Smooth muscle cell (in vitro differentiated cells): ENCODE measurements around the gene HAPLN1. TPM values are rescaled to one million over a fixed set of nuclear protein-coding genes. Genes with fewer than 3 reads are reported as not detected.

Source experiments
- DNase-seq: peaks from one replicate; lab custom pipeline; 2025; ENCODE audit not compliant: unreplicated experiment; lab: John Stamatoyannopoulos, UW
- H2AFZ ChIP-seq: fragments of 200-600 bp; sonication (generic); 2 replicates; pipeline ENCODE4 v1.6.0; 2016; ENCODE audit warnings: antibody characterized with exemption, low read depth, mild to moderate bottlenecking
- H3F3A ChIP-seq: fragments of 200-600 bp; sonication (generic); 2 replicates; pipeline ENCODE4 v1.6.0; 2017; ENCODE audit warnings: antibody characterized with exemption, low read depth
- H3K27ac ChIP-seq: fragments of 200-600 bp; sonication (generic); 2 replicates; pipeline ENCODE4 v1.5.1; 2016; ENCODE audit warnings: low read depth, mild to moderate bottlenecking
- H3K27me3 ChIP-seq: fragments of 200-600 bp; sonication (generic); 2 replicates; pipeline ENCODE4 v1.6.1; 2016; ENCODE audit warnings: low read depth, mild to moderate bottlenecking
- H3K36me3 ChIP-seq: fragments of 200-600 bp; sonication (generic); 2 replicates; pipeline ENCODE4 v1.5.1; 2016; ENCODE audit warnings: low read depth
- H3K4me1 ChIP-seq: fragments of 200-600 bp; sonication (generic); 2 replicates; pipeline ENCODE4 v1.5.1; 2016; ENCODE audit warnings: low read depth
- H3K4me2 ChIP-seq: fragments of 200-600 bp; sonication (generic); 2 replicates; pipeline ENCODE4 v1.6.0; 2016; ENCODE audit warnings: mild to moderate bottlenecking
- H3K4me3 ChIP-seq: fragments of 200-600 bp; sonication (generic); 2 replicates; pipeline ENCODE4 v1.5.1; 2016; ENCODE audit warnings: mild to moderate bottlenecking
- H3K79me2 ChIP-seq: fragments of 200-600 bp; sonication (generic); 2 replicates; pipeline ENCODE4 v1.6.0; 2016; ENCODE audit warnings: low read depth, mild to moderate bottlenecking
- H3K9ac ChIP-seq: fragments of 200-600 bp; sonication (generic); 2 replicates; pipeline ENCODE4 v1.6.0; 2016; ENCODE audit warnings: low read depth
- H3K9me3 ChIP-seq: fragments of 200-600 bp; sonication (generic); replicated peaks from 2 replicates; pipeline ENCODE4 v1.5.1; 2016; ENCODE audit warnings: low read depth
- H4K20me1 ChIP-seq: fragments of 200-600 bp; sonication (generic); 2 replicates; pipeline ENCODE4 v1.6.0; 2016; ENCODE audit warnings: low read depth
- CTCF ChIP-seq: fragments of 200-600 bp; sonication (generic); IDR thresholded peaks from 2 replicates; pipeline ENCODE4 v1.5.1; 2017; ENCODE audit warnings: borderline replicate concordance, mild to moderate bottlenecking, antibody characterized with exemption; ENCODE audit not compliant: insufficient read depth, poor library complexity, severe bottlenecking
- WGBS: methylation state at CpG from one replicate; pipeline ENCODE4 v1.1.7; 2016; ENCODE audit warnings: low lambda C conversion rate; 5-methylcytosine and 5-hydroxymethylcytosine counted together
- polyA plus RNA-seq: library from polyadenylated mRNA; unstranded; fragments of >200 nt; fragmentation: Nextera tagmentation; extraction: Ambion mirVana; gene quantifications from 2 replicates; pipeline ENCODE4 v1.2.1, GENCODE V29; 2016
- total RNA-seq: library from RNA; depleted of rRNA; stranded (reverse); fragments of >200 nt; gene quantifications from 2 replicates; pipeline ENCODE4 v1.2.3, GENCODE V29; 2014

Gene HAPLN1
- total and polyA plus RNA-seq, 2 experiments from 2014 or later: 69.8 to 119 TPM

GRCh38 chr5:83632874-83633273 is 87.8 kb downstream of the HAPLN1 start:
- H3K79me2 ChIP-seq: no peaks in the 10 kb centered on the region
- no peaks in the 10 kb centered on the region for H3K9me3 ChIP-seq
- H4K20me1 ChIP-seq: no peaks in the 10 kb centered on the region
- H3K9ac ChIP-seq: no peak overlapping the region
- peaks cover 29% of the 10 kb centered on the region for H3K4me1 ChIP-seq
- 6% methylated on average over 4 of the region's 4 CpGs for WGBS
- H3K4me2 ChIP-seq: peak overlapping the region; percentile 19
- peak overlapping the region; percentile 56 for H3K27ac ChIP-seq
- TF ChIP-seq CTCF: no peak
- no peak overlapping the region for H2AFZ ChIP-seq
- DNase-seq: no peak
- H3K36me3 ChIP-seq: no peaks in the 10 kb centered on the region
- H3K27me3 ChIP-seq: no peaks in the 10 kb centered on the region
- H3K4me3 ChIP-seq: no peak overlapping the region
- peaks cover 6% of the 10 kb centered on the region for H3F3A ChIP-seq

- peak overlapping the region; percentile 9 for H3K27ac ChIP-seq
- H3K4me2 ChIP-seq: peak overlapping the region; percentile 55
- H3K4me3 ChIP-seq: no peak overlapping the region
- H3K9ac ChIP-seq: no peak overlapping the region
- H3K27me3 ChIP-seq: no peaks in the 10 kb centered on the region
- H3K79me2 ChIP-seq: no peaks in the 10 kb centered on the region
- H3K4me1 ChIP-seq: peaks cover 16% of the 10 kb centered on the region
- no peak overlapping the region for H2AFZ ChIP-seq
- 5% methylated on average over 2 of the region's 2 CpGs for WGBS
- peaks cover 6% of the 10 kb centered on the region for H3F3A ChIP-seq
- no peaks in the 10 kb centered on the region for H4K20me1 ChIP-seq
- no peak for TF ChIP-seq CTCF
- DNase-seq: no peak
- H3K36me3 ChIP-seq: no peaks in the 10 kb centered on the region
- H3K9me3 ChIP-seq: no peaks in the 10 kb centered on the region
Measured at GRCh38 chr5:83628360-83628759, 92.3 kb downstream of the HAPLN1 start.

- Histone ChIP-seq H4K20me1 (no peaks in the 10 kb centered on the region), H3K27me3 (no peaks in the 10 kb centered on the region), H3K4me3 (no peak overlapping the region), H3K9ac (no peak overlapping the region), H2AFZ (no peak overlapping the region), H3K9me3 (no peaks in the 10 kb centered on the region), H3K79me2 (no peaks in the 10 kb centered on the region), H3K27ac (no peak overlapping the region), H3K36me3 (peaks cover 6% of the 10 kb centered on the region), H3K4me2 (no peak overlapping the region), H3K4me1 (peaks cover 12% of the 10 kb centered on the region), H3F3A (peaks cover 6% of the 10 kb centered on the region)
- TF ChIP-seq CTCF: no peak
- DNase-seq: no peak
Measured at GRCh38 chr5:83614841-83615240, 105.8 kb downstream of the HAPLN1 start.

DNA sequence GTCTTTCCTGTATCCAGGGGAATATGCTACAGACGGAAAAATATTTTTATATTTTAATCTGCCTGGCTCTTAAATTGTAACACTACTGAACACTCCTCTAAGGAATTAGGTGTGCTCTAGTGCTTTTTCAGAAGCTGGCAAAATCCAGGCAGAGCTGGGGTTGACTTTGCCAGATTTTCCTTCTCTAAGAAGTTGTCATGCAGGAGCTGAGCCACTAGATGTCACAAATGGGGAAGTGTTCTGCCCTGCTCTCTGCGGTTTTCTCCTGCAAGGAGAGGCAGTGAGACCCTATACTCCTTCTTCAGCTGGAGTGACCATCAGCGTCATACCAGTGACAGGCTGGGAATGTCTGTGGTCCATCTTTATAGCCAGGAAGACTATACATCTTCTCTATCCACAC is 112.5 kb downstream of the HAPLN1 start:
- H3K9me3 ChIP-seq: no peaks in the 10 kb centered on the region
- H3K27ac ChIP-seq: no peak overlapping the region
- no peaks in the 10 kb centered on the region for H3K79me2 ChIP-seq
- no peaks in the 10 kb centered on the region for H3K36me3 ChIP-seq
- H4K20me1 ChIP-seq: no peaks in the 10 kb centered on the region
- H3F3A ChIP-seq: no peaks in the 10 kb centered on the region
- DNase-seq: no peak
- H3K4me2 ChIP-seq: no peak overlapping the region
- no peak overlapping the region for H3K4me3 ChIP-seq
- no peak overlapping the region for H3K9ac ChIP-seq
- no peak overlapping the region for H2AFZ ChIP-seq
- peak; percentile 60 for TF ChIP-seq CTCF
- no peaks in the 10 kb centered on the region for H3K27me3 ChIP-seq
- H3K4me1 ChIP-seq: peaks cover 3% of the 10 kb centered on the region
- whole genome bisulfite sequencing: 4% methylated on average over 3 of the region's 3 CpGs
